GM12892 (cell line): ENCODE data around the gene TLE2.

Experiments used
- POLR2A ChIP-seq: IDR thresholded peaks from 2 replicates; pipeline ENCODE4 v1.6.1; 2011; ENCODE audit warnings: low read depth, low read length, control low read depth
- POLR2AphosphoS5 ChIP-seq: IDR thresholded peaks from 2 replicates; pipeline ENCODE4 v1.6.1; 2011; ENCODE audit warnings: low read depth, low read length, control low read depth

- TF ChIP-seq POLR2AphosphoS5 = no peak
- no peak for TF ChIP-seq POLR2A
Observed at GRCh38 chr19:3026768-3027167, 2.3 kb downstream of the TLE2 start.
